GM03348 (cell line): ENCODE data around the gene CACNB4.
A peak's percentile ranks its signal among the peaks of the same experiment; 100 is the strongest.
"Not testable (repeated sequence)": the region's sequence is repeated elsewhere in the genome, so short reads cannot be mapped to it uniquely, and the experiment has no call there.

Experiments
- DNase-seq: peaks from one replicate; pipeline ENCODE4 v3.0.0; 2012; ENCODE audit warnings: low spot score

CACNB4 gene

GRCh38 chr2:151943461-151943860 lies 155.4 kb downstream of the CACNB4 start:
- no peak for DNase-seq

DNA sequence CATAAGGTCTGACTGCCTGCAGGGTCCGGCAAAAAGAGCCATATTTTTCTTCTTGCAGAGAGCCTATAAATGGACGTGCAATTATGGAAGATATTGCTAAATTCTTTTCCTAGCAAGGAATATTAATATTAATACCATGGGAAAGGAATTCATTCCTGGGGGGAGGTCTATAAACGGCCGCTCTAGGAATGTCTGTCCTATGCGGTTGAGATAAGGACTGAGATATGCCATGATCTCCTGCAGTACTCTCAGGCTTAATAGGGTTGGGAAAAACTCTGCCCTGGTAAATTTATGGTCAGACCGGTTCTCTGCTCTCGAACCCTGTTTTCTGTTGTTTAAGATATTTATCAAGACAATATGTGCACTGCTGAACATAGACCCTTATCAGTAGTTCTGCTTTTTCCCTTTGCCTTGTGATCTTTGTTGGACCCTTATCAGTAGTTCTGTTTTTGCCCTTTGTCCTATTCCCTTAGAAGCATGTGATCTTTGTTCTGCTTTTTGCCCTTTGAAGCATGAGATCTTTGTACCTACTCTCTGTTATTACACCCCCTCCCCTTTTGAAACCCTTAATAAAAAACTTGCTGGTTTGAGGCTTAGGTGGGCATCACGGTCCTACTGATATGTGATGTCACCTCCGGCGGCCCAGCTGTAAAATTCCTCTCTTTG lies 156.2 kb downstream of the CACNB4 start:
- DNase-seq = not testable (repeated sequence)

- DNase-seq = no peak
These were observed 160.9 kb downstream of the CACNB4 start for GRCh38 chr2:151937966-151938365.

- no peak for DNase-seq
These were observed 162.2 kb downstream of the CACNB4 start for GRCh38 chr2:151936626-151937025.

GRCh38 chr2:151933266-151933804 lies 165.5 kb downstream of the CACNB4 start:
- DNase-seq = no peak

DNA sequence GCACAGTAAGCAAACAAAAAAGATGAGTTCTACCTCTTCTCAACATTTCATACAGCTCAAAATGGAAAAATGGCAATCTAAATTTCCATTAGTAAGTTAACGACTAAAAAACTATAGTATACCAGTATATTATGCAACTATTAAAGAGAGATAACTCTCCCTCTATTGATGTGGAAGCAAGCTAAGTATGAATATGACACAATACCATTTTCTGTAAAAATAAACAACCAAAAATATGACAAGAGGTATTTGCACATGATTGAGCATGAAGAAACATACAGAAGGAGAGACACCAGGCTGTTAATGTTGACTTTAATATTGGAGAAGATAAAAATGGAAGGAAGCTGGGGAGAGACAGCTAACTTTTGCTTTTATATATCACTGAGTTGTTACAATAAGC lies 167.1 kb downstream of the CACNB4 start:
- no peak for DNase-seq

DNA sequence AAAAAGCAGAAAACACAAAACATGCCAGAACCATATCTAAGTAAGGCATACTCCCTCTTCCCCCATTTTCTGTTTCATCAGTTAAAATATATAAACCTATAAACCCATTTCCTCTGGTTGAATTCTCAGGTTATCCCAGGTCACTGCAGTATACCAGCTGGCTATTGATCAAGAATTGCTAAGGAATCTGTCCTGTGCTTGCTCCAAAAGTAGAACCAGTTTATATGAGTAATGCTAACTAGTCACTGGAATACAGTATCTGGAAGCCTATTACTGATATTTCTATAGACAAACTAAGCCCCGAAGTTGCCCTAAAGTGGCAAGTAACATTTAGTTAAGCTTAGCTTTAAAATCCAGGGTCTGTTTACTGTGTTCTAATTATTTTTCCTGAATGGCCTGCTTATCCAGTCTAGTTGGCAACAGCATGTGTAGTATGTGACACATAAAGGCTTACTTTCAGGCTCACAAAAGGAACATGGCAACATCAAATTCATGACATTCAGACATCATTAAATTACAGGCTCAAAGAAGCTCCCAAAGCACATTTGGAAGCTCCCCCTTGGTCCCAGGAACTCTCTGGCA lies 167.7 kb downstream of the CACNB4 start:
- no peak for DNase-seq

GRCh38 chr2:151930042-151930441 lies 168.8 kb downstream of the CACNB4 start:
- DNase-seq = no peak

GRCh38 chr2:151928380-151928779 lies 170.5 kb downstream of the CACNB4 start:
- no peak for DNase-seq

- no peak for DNase-seq
These were observed 171.2 kb downstream of the CACNB4 start for GRCh38 chr2:151927501-151928221.

DNA sequence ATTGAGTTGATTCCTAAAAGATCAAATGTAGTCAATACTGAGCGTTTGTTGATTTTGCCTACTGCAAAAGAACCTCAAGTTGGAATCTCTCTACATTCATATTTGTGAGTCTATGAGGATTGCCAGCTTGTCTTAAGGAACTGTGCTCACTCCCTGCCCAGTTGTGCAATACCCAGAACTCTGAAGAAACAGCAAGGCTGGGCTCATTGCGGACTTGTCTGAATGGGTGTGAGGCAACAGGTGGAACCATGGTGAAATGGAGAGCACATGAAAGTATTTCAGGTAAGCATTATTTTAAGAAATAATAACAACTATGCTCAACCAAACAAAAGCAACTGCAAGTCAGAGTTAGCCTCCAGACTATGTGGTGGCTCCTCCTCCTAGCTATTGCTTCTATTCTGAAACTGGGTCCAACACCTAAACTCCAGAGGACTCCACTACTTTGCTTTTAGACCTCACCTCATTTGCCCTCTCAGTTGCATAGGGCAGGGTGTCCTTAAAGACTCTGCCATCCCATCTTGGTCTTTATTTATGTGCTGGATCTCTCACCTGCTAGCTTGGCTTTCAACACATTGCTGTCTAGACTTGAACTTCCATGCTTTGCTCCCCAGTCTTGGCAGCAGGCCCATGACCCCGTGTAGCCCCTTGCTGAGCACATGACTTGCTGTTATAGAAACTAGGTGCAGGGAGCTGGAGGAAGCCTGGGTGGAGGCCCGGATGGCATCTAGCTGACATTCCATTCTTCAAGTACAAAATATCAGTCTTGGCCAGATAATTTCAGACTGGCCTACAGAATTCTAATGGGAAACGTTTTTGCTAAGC lies 175.8 kb downstream of the CACNB4 start:
- DNase-seq = peak; percentile 12

- DNase-seq = no peak
These were observed 179.1 kb downstream of the CACNB4 start for GRCh38 chr2:151919786-151920185.

- no peak for DNase-seq
These were observed 180.5 kb downstream of the CACNB4 start for GRCh38 chr2:151918308-151918707.

- no peak for DNase-seq
These were observed 182.2 kb downstream of the CACNB4 start for GRCh38 chr2:151916632-151917031.

- not testable (repeated sequence) for DNase-seq
These were observed 183.2 kb downstream of the CACNB4 start for GRCh38 chr2:151915629-151916025.

DNA sequence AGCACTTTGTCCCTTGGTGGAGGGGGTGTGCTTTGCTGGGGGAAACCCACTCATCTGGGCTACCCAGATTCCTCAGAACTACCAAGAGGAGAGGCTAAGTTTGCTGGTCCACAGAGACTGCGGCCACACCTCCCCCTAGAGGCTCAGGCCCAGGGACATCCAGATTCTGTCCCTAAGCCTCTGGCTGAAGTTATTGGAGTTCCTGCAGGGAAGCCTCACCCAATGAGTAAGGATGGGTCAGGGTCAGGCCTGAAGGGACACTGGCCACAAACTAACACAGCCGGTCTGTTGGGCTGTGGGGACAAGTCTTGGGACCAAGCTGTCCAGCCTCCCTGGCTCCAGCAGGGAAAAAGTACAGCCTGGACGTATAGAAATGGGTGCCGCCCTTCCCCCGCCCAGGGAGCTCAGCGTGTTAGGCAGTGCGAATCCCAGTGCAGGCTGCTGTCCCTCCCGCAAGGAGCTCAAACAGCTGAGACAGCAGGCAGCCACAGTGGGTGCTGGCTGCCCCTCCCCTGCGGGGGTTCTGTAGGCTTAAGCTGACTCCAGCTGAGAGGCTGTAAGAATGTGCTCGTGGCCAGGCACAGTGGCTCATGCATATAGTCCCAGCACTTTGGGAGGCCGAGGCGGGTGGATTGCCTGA lies 183.7 kb downstream of the CACNB4 start:
- no peak for DNase-seq

DNA sequence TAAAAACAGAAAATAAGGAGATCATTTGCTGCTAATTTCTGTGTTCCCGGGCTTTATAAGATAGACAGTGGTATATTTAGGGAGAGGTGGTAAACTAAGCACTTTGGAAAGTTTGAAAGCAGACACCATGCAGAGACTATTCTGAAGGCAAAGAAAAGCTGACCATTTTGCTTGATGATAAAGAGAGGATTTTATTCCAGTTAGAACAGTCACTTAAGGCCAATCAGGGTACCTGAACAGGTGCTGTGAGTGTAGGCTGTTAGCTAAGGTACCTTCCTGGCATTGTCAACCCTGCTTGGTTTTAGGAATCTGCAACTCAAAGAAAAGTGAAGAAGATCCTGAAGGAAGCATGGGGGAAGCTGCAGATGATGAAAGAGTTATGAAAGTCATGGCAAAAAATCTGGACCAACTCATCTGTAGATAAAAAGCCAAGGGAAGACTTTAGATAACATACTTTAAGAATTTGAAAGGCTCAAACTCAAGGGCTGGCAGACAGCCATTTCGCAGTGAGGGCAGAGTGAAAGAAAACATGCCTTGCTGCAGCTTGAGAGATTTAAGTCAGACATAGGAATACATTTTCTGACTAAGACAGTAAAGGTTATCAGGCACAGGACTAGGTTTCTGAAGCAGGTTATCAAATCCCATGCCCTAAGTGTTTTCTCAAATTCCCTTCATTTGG lies 190.5 kb downstream of the CACNB4 start:
- no peak for DNase-seq

DNA sequence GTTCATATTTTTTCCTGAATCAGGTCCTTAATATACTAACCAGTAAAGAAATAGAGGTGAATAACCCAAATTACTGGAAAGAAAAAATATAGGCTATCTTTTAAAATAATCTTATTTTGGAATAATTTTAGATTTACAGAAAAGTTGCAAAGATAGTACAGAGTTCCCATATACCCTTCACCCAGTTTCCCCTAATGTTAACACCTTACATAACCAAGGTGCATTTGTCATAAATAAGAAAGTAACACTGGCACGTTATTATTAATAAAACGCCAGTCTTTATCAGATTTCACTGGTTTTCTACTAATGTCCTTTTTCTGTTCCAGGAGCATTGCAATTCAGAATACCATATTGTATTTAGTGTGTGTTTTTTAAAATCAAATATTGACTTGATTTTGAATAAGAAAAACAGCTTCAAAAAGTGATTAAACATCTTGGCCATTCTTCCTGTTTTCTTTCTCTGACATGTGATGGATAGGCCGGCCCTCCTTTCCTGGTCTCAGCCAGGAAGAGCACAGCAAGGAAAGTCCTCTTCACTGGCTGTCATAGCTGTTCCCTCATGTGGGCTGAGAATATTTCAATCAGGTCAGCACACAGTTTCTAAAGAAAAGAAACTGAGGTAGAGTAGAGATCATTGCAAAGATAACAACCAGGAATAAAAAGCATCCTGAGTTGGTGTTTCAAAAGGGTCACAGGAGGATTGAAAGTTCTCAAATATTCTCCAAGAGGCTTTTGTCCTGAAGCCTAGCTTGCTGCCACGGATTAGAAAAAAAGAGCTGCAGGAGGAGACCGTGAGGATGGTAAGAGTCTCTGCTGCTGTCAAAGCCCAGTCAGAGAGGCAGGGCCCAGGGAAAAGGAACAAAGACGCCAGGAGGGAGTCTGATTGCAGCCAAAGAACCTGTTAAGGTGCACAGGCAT lies 191.3 kb downstream of the CACNB4 start:
- no peak for DNase-seq

GRCh38 chr2:151906633-151906998 lies 192.2 kb downstream of the CACNB4 start:
- no peak for DNase-seq

DNA sequence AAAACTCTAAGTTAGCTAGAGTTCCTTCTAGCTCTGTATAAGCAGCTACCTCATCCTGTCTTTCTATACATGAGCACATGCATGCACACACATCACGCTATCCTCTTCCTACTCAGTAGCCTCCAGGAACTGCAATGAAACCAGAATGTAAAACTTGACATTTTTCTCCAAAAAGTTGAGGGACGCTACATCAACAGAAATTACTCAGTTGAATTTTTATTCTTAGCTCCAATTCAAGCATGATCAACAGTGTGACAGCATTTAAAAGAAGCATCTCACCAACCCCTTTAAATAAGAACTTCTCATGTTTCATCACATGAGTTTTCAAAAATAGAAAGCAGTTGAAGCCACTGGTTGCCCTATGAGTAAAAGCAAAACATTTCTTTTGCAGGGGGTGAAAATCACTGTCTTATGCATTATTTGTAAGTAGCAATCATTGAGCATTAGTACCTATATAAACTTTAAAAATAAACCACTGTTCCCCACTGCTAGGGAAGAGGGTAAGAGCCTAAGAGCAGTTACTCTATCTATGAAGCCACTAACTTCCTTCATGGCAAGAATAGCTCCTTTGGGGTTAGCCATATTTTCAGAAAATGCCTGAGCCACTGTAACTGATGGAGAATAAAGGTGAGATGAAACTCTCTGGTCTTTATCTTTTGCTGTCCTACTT lies 192.7 kb downstream of the CACNB4 start:
- DNase-seq = no peak
